ENCODE data around the gene NRL.

GRCh38 chr14:24129410-24129998 lies 14.8 kb upstream of the NRL start:
- TF ChIP-seq, protein P1, sequence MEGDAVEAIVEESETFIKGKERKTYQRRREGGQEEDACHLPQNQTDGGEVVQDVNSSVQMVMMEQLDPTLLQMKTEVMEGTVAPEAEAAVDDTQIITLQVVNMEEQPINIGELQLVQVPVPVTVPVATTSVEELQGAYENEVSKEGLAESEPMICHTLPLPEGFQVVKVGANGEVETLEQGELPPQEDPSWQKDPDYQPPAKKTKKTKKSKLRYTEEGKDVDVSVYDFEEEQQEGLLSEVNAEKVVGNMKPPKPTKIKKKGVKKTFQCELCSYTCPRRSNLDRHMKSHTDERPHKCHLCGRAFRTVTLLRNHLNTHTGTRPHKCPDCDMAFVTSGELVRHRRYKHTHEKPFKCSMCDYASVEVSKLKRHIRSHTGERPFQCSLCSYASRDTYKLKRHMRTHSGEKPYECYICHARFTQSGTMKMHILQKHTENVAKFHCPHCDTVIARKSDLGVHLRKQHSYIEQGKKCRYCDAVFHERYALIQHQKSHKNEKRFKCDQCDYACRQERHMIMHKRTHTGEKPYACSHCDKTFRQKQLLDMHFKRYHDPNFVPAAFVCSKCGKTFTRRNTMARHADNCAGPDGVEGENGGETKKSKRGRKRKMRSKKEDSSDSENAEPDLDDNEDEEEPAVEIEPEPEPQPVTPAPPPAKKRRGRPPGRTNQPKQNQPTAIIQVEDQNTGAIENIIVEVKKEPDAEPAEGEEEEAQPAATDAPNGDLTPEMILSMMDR (IDR thresholded peaks at IDR 0.05) = no peak
- TF ChIP-seq POLR2AphosphoS5 (IDR thresholded peaks at IDR 0.05) (no peak), EP300 (IDR thresholded peaks at IDR 0.05) (no peak)
